Kidney (tissue), 14 donors: Measurements from ENCODE around the gene INO80. TPM values are rescaled to one million over a fixed set of nuclear protein-coding genes. Genes with fewer than 3 reads are reported as not detected.
A peak's percentile ranks its signal among the peaks of the same experiment; 100 is the strongest.

Source experiments
- DNase-seq, 5 donors: peaks; one replicate each; pipeline ENCODE4 v3.0.0-alpha.2; 2013 to 2020
- FAIRE-seq: peaks from 2 replicates; lab custom pipeline; 2012; peaks lifted over from hg19 to GRCh38; lab: Jason Lieb, UNC
- H3K27ac ChIP-seq, 2 donors: one replicate each; pipeline ENCODE4 v1.7.0; 2013; ENCODE audit warnings: low read depth in 2 of 2, low read length in 2 of 2, inconsistent platforms in 1 of 2
- H3K27me3 ChIP-seq: one replicate; pipeline ENCODE4 v1.7.1; 2013; ENCODE audit warnings: low read length, inconsistent platforms; ENCODE audit not compliant: control insufficient read depth, insufficient read depth
- H3K36me3 ChIP-seq, 3 donors: one replicate each; pipeline versions ENCODE4 v1.7.0 to v1.7.1; 2013; ENCODE audit warnings: low read length in 3 of 3, control low read depth in 1 of 3, inconsistent platforms in 1 of 3; ENCODE audit not compliant: insufficient read depth in 3 of 3, control insufficient read depth in 2 of 3
- H3K4me1 ChIP-seq, 3 donors: one replicate each; pipeline versions ENCODE4 v1.7.0 to v1.7.1; 2013; ENCODE audit warnings: low read length in 3 of 3, inconsistent platforms in 1 of 3, low read depth in 1 of 3; ENCODE audit not compliant: control insufficient read depth in 2 of 3, insufficient read depth in 2 of 3
- H3K4me3 ChIP-seq, 3 donors: one replicate each; pipeline versions ENCODE4 v1.7.0 to v1.8.1; 2013; ENCODE audit warnings: low read length in 3 of 3, control low read depth in 1 of 3, inconsistent platforms in 1 of 3
- H3K9ac ChIP-seq, 3 donors: one replicate each; pipeline versions ENCODE4 v1.7.0 to v1.7.1; 2013; ENCODE audit warnings: low read length in 3 of 3, control low read depth in 1 of 3, inconsistent platforms in 1 of 3
- H3K9me3 ChIP-seq, 3 donors: one replicate each; pipeline versions ENCODE4 v1.7.0 to v1.7.1; 2013; ENCODE audit warnings: low read length in 3 of 3, control low read depth in 1 of 3, inconsistent platforms in 1 of 3; ENCODE audit not compliant: control insufficient read depth in 2 of 3, insufficient read depth in 1 of 3
- CTCF ChIP-seq: IDR thresholded peaks from 3 replicates; pipeline ENCODE4 v1.5.1; 2012; ENCODE audit warnings: mild to moderate bottlenecking, moderate library complexity, borderline replicate concordance; ENCODE audit not compliant: insufficient read depth; ENCODE audit errors: extremely low read depth
- intact Hi-C: fragments of 100-400 bp; cut with DNase I; formaldehyde crosslinking; loops from one replicate; pipeline ENCODE4 v1.11.1; 2022
- polyA plus RNA-seq: library from polyadenylated mRNA; stranded (reverse); fragments of 350-450 nt; fragmentation: Illumina TruSeq; extraction: RNeasy Lipid Tissue Mini Kit (QIAGEN cat#74804); gene quantifications from one replicate; pipeline ENCODE4 v1.2.3, GENCODE V29; 2014; ENCODE audit warnings: low read depth, low replicate concordance; ENCODE audit not compliant: insufficient read depth
- total RNA-seq: library from RNA; stranded (reverse); fragmentation: NEBNext Ultra II Directional; extraction: Animal tissue kit (Norgen Biotek cat#: 25700); gene quantifications from one replicate; pipeline ENCODE4 v1.2.1, GENCODE V29; 2021
- donor health status: control.
- donor health status: control.
- donor health status: control.
- donor health status: control.
- donor health status: control.
- donor health status: DM: yes; HTN: yes; CAD: no.
- donor health status: Normal renal cell carcinoma (clear cell type).

Gene INO80
- total and polyA plus RNA-seq, 2 donors from 2014 or later, result 6.0 to 27.3 TPM

GRCh38 chr15:40932649-40933516, 183.2 kb downstream of the INO80 start:
- DNase-seq, result peak in 1 of 5 donors; percentile 52
- Histone ChIP-seq H3K27ac (no peak overlapping the region), H3K36me3 (no peaks in the 10 kb centered on the region), H3K4me1 (peaks cover 0 to 35% (median 4%) of the 10 kb centered on the region in 3 donors), H3K9me3 (no peaks in the 10 kb centered on the region), H3K9ac (no peak overlapping the region), H3K27me3 (peaks cover 2% of the 10 kb centered on the region), H3K4me3 (peak overlapping the region in 2 of 3 donors; percentile 13 to 61)
- FAIRE-seq, result no peak
- TF ChIP-seq CTCF, result no peak
- intact Hi-C loops, result no loop called here

- no peak for TF ChIP-seq CTCF
Observed at GRCh38 chr15:40932156-40932555, 183.9 kb downstream of the INO80 start.

GRCh38 chr15:40931300-40932142, 184.6 kb downstream of the INO80 start:
- Histone ChIP-seq H3K4me1 (peaks cover 0 to 38% (median 4%) of the 10 kb centered on the region in 3 donors), H3K36me3 (no peaks in the 10 kb centered on the region), H3K9ac (peak overlapping the region in 2 of 3 donors; percentile 41 to 56), H3K27me3 (peaks cover 10% of the 10 kb centered on the region), H3K27ac (peak overlapping the region; percentile 71 to 81), H3K9me3 (no peaks in the 10 kb centered on the region), H3K4me3 (peak overlapping the region in 2 of 3 donors; percentile 61 to 64)
- intact Hi-C loops, result no loop called here
- no peak for TF ChIP-seq CTCF
- DNase-seq (peak in 2 of 5 donors; percentile 49 to 52), FAIRE-seq (no peak)

More at GRCh38 chr15:40932156-40932555, 183.9 kb downstream of the INO80 start:
- no peaks in the 10 kb centered on the region for H3K36me3 ChIP-seq
- peaks cover 0 to 32% (median 4%) of the 10 kb centered on the region in 3 donors for H3K4me1 ChIP-seq
- H3K9ac ChIP-seq, result peak overlapping the region in 1 of 3 donors; percentile 56
- H3K27ac ChIP-seq, result peak overlapping the region in 1 of 2 donors; percentile 71
- intact Hi-C loops, result no loop called here
- DNase-seq (no peak), FAIRE-seq (no peak)
- H3K27me3 ChIP-seq, result peaks cover 4% of the 10 kb centered on the region
- H3K9me3 ChIP-seq, result no peaks in the 10 kb centered on the region
- H3K4me3 ChIP-seq, result peak overlapping the region in 2 of 3 donors; percentile 13 to 61
